ENCODE data around the gene MED4. TPM values are rescaled to one million over a fixed set of nuclear protein-coding genes. Genes with fewer than 3 reads are reported as not detected.

The MED4 gene
- total and polyA plus RNA-seq, 2 experiments from 2014 or later: 29.0 to 92.5 TPM

GRCh38 chr13:48050550-48050949 lies 44.4 kb downstream of the MED4 start (continued):
- TF ChIP-seq, protein P1, sequence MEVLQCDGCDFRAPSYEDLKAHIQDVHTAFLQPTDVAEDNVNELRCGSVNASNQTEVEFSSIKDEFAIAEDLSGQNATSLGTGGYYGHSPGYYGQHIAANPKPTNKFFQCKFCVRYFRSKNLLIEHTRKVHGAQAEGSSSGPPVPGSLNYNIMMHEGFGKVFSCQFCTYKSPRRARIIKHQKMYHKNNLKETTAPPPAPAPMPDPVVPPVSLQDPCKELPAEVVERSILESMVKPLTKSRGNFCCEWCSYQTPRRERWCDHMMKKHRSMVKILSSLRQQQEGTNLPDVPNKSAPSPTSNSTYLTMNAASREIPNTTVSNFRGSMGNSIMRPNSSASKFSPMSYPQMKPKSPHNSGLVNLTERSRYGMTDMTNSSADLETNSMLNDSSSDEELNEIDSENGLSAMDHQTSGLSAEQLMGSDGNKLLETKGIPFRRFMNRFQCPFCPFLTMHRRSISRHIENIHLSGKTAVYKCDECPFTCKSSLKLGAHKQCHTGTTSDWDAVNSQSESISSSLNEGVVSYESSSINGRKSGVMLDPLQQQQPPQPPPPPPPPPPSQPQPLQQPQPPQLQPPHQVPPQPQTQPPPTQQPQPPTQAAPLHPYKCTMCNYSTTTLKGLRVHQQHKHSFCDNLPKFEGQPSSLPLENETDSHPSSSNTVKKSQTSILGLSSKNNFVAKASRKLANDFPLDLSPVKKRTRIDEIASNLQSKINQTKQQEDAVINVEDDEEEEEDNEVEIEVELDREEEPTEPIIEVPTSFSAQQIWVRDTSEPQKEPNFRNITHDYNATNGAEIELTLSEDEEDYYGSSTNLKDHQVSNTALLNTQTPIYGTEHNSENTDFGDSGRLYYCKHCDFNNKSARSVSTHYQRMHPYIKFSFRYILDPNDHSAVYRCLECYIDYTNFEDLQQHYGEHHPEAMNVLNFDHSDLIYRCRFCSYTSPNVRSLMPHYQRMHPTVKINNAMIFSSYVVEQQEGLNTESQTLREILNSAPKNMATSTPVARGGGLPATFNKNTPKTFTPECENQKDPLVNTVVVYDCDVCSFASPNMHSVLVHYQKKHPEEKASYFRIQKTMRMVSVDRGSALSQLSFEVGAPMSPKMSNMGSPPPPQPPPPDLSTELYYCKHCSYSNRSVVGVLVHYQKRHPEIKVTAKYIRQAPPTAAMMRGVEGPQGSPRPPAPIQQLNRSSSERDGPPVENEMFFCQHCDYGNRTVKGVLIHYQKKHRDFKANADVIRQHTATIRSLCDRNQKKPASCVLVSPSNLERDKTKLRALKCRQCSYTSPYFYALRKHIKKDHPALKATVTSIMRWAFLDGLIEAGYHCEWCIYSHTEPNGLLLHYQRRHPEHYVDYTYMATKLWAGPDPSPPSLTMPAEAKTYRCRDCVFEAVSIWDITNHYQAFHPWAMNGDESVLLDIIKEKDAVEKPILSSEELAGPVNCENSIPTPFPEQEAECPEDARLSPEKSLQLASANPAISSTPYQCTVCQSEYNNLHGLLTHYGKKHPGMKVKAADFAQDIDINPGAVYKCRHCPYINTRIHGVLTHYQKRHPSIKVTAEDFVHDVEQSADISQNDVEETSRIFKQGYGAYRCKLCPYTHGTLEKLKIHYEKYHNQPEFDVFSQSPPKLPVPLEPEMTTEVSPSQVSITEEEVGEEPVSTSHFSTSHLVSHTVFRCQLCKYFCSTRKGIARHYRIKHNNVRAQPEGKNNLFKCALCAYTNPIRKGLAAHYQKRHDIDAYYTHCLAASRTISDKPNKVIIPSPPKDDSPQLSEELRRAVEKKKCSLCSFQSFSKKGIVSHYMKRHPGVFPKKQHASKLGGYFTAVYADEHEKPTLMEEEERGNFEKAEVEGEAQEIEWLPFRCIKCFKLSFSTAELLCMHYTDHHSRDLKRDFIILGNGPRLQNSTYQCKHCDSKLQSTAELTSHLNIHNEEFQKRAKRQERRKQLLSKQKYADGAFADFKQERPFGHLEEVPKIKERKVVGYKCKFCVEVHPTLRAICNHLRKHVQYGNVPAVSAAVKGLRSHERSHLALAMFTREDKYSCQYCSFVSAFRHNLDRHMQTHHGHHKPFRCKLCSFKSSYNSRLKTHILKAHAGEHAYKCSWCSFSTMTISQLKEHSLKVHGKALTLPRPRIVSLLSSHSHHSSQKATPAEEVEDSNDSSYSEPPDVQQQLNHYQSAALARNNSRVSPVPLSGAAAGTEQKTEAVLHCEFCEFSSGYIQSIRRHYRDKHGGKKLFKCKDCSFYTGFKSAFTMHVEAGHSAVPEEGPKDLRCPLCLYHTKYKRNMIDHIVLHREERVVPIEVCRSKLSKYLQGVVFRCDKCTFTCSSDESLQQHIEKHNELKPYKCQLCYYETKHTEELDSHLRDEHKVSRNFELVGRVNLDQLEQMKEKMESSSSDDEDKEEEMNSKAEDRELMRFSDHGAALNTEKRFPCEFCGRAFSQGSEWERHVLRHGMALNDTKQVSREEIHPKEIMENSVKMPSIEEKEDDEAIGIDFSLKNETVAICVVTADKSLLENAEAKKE (CRISPR knock-in tag; IDR thresholded peaks at IDR 0.05): no peak
- TF ChIP-seq JUNB (IDR thresholded peaks at IDR 0.05; ENCODE audit: unreplicated experiment) (no peak), ZNF114 (CRISPR knock-in tag; IDR thresholded peaks at IDR 0.05) (no peak)

- H3K9me3 Mint-ChIP-seq: no peaks in the 10 kb centered on the region
- H3K36me3 ChIP-seq (ENCODE audit: insufficient read depth): peaks cover 15% of the 10 kb centered on the region; the same call in 1 of the 2 replicates
- no peak overlapping the region for H3K4me3 ChIP-seq
- peaks cover 52% of the 10 kb centered on the region for H3K36me3 Mint-ChIP-seq (ENCODE audit: low read depth)
- H3K27ac ChIP-seq (ENCODE audit: low read depth): no peak overlapping the region
- no peak for ATAC-seq
- H3K4me1 ChIP-seq (ENCODE audit: insufficient read depth): no peaks in the 10 kb centered on the region; the same call in 1 of the 2 replicates
- TF ChIP-seq JUNB (IDR thresholded peaks at IDR 0.05; ENCODE audit: unreplicated experiment) (no peak), CREB1 (CRISPR knock-in tag; IDR thresholded peaks at IDR 0.05; ENCODE audit: low read depth) (no peak), REST (IDR thresholded peaks at IDR 0.05; ENCODE audit: unreplicated experiment) (no peak)
- no peaks in the 10 kb centered on the region for H3F3A ChIP-seq (replicated peaks; ENCODE audit: low read depth)
- H4K20me1 ChIP-seq (replicated peaks; ENCODE audit: insufficient read depth): no peaks in the 10 kb centered on the region; the same call in 1 of the 2 replicates
- H3K9me2 ChIP-seq (ENCODE audit: insufficient read depth): no peaks in the 10 kb centered on the region
- no peaks in the 10 kb centered on the region for H3K27me3 ChIP-seq (ENCODE audit: insufficient read depth)
- H3K4me3 Mint-ChIP-seq: no peak overlapping the region
- no peak overlapping the region for H3K4me2 ChIP-seq
- peaks cover 5% of the 10 kb centered on the region; the same call in 2 of the 3 replicates for H3K4me1 Mint-ChIP-seq
- H3K79me2 ChIP-seq (replicated peaks; ENCODE audit: insufficient read depth): peaks cover 20% of the 10 kb centered on the region
- no peak for DNase-seq (ENCODE audit: low spot score)
- H3K27me3 Mint-ChIP-seq (ENCODE audit: insufficient read depth, low read depth, poor library complexity): peaks cover 2% of the 10 kb centered on the region
- no peak overlapping the region for H2AFZ ChIP-seq
- H3K27ac Mint-ChIP-seq: no peak overlapping the region
Measured at GRCh38 chr13:48043789-48044503, 51.0 kb downstream of the MED4 start.
